H9 (cell line): ENCODE data around the gene EPM2A. TPM values are rescaled to one million over a fixed set of nuclear protein-coding genes. Genes with fewer than 3 reads are reported as not detected.

Source experiments
- DNase-seq: peaks from one replicate; pipeline ENCODE4 v3.0.0-alpha.2; 2017
- H2AFZ ChIP-seq: one replicate; pipeline ENCODE4 v1.6.1; 2013; ENCODE audit warnings: mild to moderate bottlenecking, low read length, control low read depth, moderate library complexity
- H2AK5ac ChIP-seq: 2 replicates; pipeline ENCODE4 v1.6.1; 2013; ENCODE audit warnings: low read length, control low read depth, mixed read lengths; ENCODE audit not compliant: insufficient read length
- H2BK120ac ChIP-seq: one replicate; pipeline ENCODE4 v1.6.1; 2013; ENCODE audit warnings: low read depth, mild to moderate bottlenecking, low read length, control low read depth, inconsistent platforms; ENCODE audit not compliant: poor library complexity, severe bottlenecking
- H2BK12ac ChIP-seq: 2 replicates; pipeline ENCODE4 v1.6.1; 2013; ENCODE audit warnings: low read length, control low read depth, mixed read lengths, low read depth; ENCODE audit not compliant: insufficient read length
- H2BK15ac ChIP-seq: 2 replicates; pipeline ENCODE4 v1.6.1; 2013; ENCODE audit warnings: low read depth, low read length, control low read depth
- H2BK20ac ChIP-seq: one replicate; pipeline ENCODE4 v1.6.1; 2013; ENCODE audit warnings: low read depth, mild to moderate bottlenecking, low read length, control low read depth, inconsistent platforms; ENCODE audit not compliant: poor library complexity, severe bottlenecking
- H2BK5ac ChIP-seq: 2 replicates; pipeline ENCODE4 v1.6.1; 2013; ENCODE audit warnings: low read length, control low read depth, mixed read lengths; ENCODE audit not compliant: insufficient read length
- H3K14ac ChIP-seq: 2 replicates; pipeline ENCODE4 v1.6.1; 2013; ENCODE audit warnings: low read length, control low read depth; ENCODE audit not compliant: insufficient read depth
- H3K18ac ChIP-seq: 2 replicates; pipeline ENCODE4 v1.6.1; 2013; ENCODE audit warnings: low read depth, mild to moderate bottlenecking, mixed read lengths, low read length, control low read depth; ENCODE audit not compliant: insufficient read length
- H3K23ac ChIP-seq: 2 replicates; pipeline ENCODE4 v1.6.1; 2013; ENCODE audit warnings: low read length, control low read depth, mixed read lengths, low read depth; ENCODE audit not compliant: insufficient read length
- H3K23me2 ChIP-seq: 2 replicates; pipeline ENCODE4 v1.6.1; 2013; ENCODE audit warnings: low read depth, mild to moderate bottlenecking, mixed read lengths, low read length, control low read depth; ENCODE audit not compliant: insufficient read length, poor library complexity, severe bottlenecking
- H3K27ac ChIP-seq: 2 replicates; pipeline ENCODE4 v1.5.1; 2013; ENCODE audit warnings: low read length, control low read depth, mixed read lengths, low read depth; ENCODE audit not compliant: insufficient read length
- H3K27me3 ChIP-seq: 2 replicates; pipeline ENCODE4 v1.6.1; 2013; ENCODE audit warnings: low read length, control low read depth, inconsistent platforms; ENCODE audit not compliant: insufficient read depth
- H3K4ac ChIP-seq: 2 replicates; pipeline ENCODE4 v1.6.1; 2013; ENCODE audit warnings: low read depth, mild to moderate bottlenecking, control low read depth, inconsistent platforms, low read length, moderate library complexity
- H3K4me1 ChIP-seq: 2 replicates; pipeline ENCODE4 v1.6.1; 2013; ENCODE audit warnings: low read length, control low read depth, inconsistent platforms; ENCODE audit not compliant: insufficient read depth
- H3K4me2 ChIP-seq: 2 replicates; pipeline ENCODE4 v1.6.1; 2013; ENCODE audit warnings: low read length, control low read depth, mixed read lengths; ENCODE audit not compliant: insufficient read length, insufficient read depth
- H3K56ac ChIP-seq: 2 replicates; pipeline ENCODE4 v1.6.1; 2013; ENCODE audit warnings: low read depth, mild to moderate bottlenecking, mixed read lengths, low read length, control low read depth; ENCODE audit not compliant: insufficient read length
- H3K79me1 ChIP-seq: 2 replicates; pipeline ENCODE4 v1.6.1; 2013; ENCODE audit warnings: low read depth, mild to moderate bottlenecking, moderate library complexity, low read length, control low read depth, inconsistent platforms; ENCODE audit not compliant: insufficient read depth, poor library complexity, severe bottlenecking
- H3K79me2 ChIP-seq: 2 replicates; pipeline ENCODE4 v1.6.1; 2013; ENCODE audit warnings: low read length, control low read depth, inconsistent platforms; ENCODE audit not compliant: insufficient read depth
- H3K9ac ChIP-seq: 2 replicates; pipeline ENCODE4 v1.6.1; 2013; ENCODE audit warnings: low read length, control low read depth, mixed read lengths; ENCODE audit not compliant: insufficient read length; ENCODE audit errors: extremely low read depth
- H3K9me3 ChIP-seq: one replicate; pipeline ENCODE4 v1.6.1; 2013; ENCODE audit warnings: low read depth, low read length, inconsistent platforms; ENCODE audit not compliant: control insufficient read depth
- H3T11ph ChIP-seq: one replicate; pipeline ENCODE4 v1.6.1; 2013; ENCODE audit warnings: mild to moderate bottlenecking, low read length, control low read depth, inconsistent platforms
- H4K20me1 ChIP-seq: one replicate; pipeline ENCODE4 v1.6.1; 2013; ENCODE audit not compliant: control insufficient read depth, insufficient read length, insufficient read depth
- H4K5ac ChIP-seq: 2 replicates; pipeline ENCODE4 v1.6.1; 2013; ENCODE audit warnings: low read depth, mild to moderate bottlenecking, mixed read lengths, low read length, control low read depth; ENCODE audit not compliant: insufficient read length
- H4K8ac ChIP-seq: replicated peaks from 2 replicates; pipeline ENCODE4 v1.6.1; 2013; ENCODE audit warnings: low read length, control low read depth, mixed read lengths, low read depth; ENCODE audit not compliant: insufficient read length
- H4K91ac ChIP-seq: 2 replicates; pipeline ENCODE4 v1.6.1; 2013; ENCODE audit warnings: low read depth, mild to moderate bottlenecking, moderate library complexity, mixed read lengths, low read length, control low read depth; ENCODE audit not compliant: insufficient read length
- H3K27ac Mint-ChIP-seq, 3 experiments: 2 replicates in 2 of 3; 3 replicates in 1 of 3; pipeline ENCODE4 v1.8.0; 2020 to 2021; ENCODE audit warnings: mixed read lengths in 3 of 3, mild to moderate bottlenecking in 1 of 3, moderate library complexity in 1 of 3
- H3K27me3 Mint-ChIP-seq: 2 replicates; pipeline ENCODE4 v1.8.0; 2021; ENCODE audit warnings: low read depth, mild to moderate bottlenecking, moderate library complexity, mixed read lengths
- H3K36me3 Mint-ChIP-seq, 3 experiments: 2 replicates in 2 of 3; 3 replicates in 1 of 3; pipeline ENCODE4 v1.8.0; 2020 to 2021; ENCODE audit warnings: low read depth in 3 of 3, mixed read lengths in 3 of 3; ENCODE audit not compliant: insufficient read depth in 1 of 3
- H3K4me1 Mint-ChIP-seq, 2 experiments: 2 replicates each; pipeline ENCODE4 v1.8.0; 2020; ENCODE audit warnings: mixed read lengths in 2 of 2
- H3K4me3 Mint-ChIP-seq, 2 experiments: 2 replicates in 1 of 2; 3 replicates in 1 of 2; pipeline ENCODE4 v1.8.0; 2020 to 2021; ENCODE audit warnings: mild to moderate bottlenecking in 2 of 2, mixed read lengths in 2 of 2, moderate library complexity in 1 of 2
- H3K9me3 Mint-ChIP-seq, 2 experiments: 2 replicates in 1 of 2; 3 replicates in 1 of 2; pipeline ENCODE4 v1.8.0; 2020; ENCODE audit warnings: mild to moderate bottlenecking in 2 of 2, mixed read lengths in 2 of 2, moderate library complexity in 1 of 2
- WGBS: extraction: QIAGEN DNeasy Blood & Tissue Kit; methylation state at CpG from one replicate; pipeline ENCODE4 v1.1.7; 2013; ENCODE audit warnings: missing lambda C conversion rate, low lambda C conversion rate, mixed read lengths; ENCODE audit not compliant: insufficient read length; ENCODE audit errors: extremely low coverage; 5-methylcytosine and 5-hydroxymethylcytosine counted together
- total RNA-seq: library from RNA; stranded (reverse); gene quantifications from 2 replicates; pipeline ENCODE4 v1.2.1, GENCODE V29; 2021
- TF ChIP-seq, protein P1 (sequence below): fragments of 200-600 bp; sonication (generic); conservative IDR thresholded peaks from 3 replicates; pipeline ENCODE4 v1.8.0; 2021; ENCODE audit warnings: antibody characterized with exemption, mild to moderate bottlenecking

EPM2A gene
- total RNA-seq, 1 experiment from 2014 or later = 8.2 TPM

DNA sequence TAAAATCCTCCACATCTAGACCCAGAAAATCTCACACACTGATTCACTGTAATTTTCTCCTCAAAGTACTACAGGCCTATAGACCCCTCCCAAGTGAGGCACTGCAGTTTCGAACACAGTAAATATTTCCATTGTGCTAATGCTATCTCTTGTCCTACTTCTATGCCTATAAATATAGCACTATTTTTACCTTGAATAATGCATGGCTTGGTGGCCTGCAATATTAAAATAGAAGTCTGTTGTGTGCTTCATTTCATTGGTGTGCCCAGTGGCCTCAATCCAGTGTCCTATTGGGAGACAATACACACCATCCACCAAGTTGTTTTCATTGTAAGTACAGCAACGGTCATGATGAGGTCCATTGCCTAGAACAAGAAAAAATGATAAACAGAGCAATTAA, 49.4 kb downstream of the EPM2A start:
- Histone ChIP-seq H3K79me2 (no peaks in the 10 kb centered on the region), H3K9me3 (peaks cover 5% of the 10 kb centered on the region), H4K8ac (no peak overlapping the region), H3K23ac (no peak overlapping the region), H4K20me1 (no peaks in the 10 kb centered on the region), H3K27me3 (no peaks in the 10 kb centered on the region), H4K91ac (no peak overlapping the region), H3K4me2 (no peak overlapping the region), H3K56ac (no peak overlapping the region), H3K4ac (no peak overlapping the region), H3K23me2 (no peaks in the 10 kb centered on the region), H3K79me1 (no peaks in the 10 kb centered on the region), H3T11ph (no peak overlapping the region), H2AFZ (no peak overlapping the region), H2BK12ac (no peak overlapping the region), H3K27ac (no peak overlapping the region), H2BK15ac (no peak overlapping the region), H3K9ac (no peak overlapping the region), H2AK5ac (no peak overlapping the region), H2BK120ac (no peak overlapping the region), H2BK20ac (no peak overlapping the region), H3K14ac (no peak overlapping the region), H3K18ac (no peak overlapping the region), H3K4me1 (no peaks in the 10 kb centered on the region), H4K5ac (no peak overlapping the region), H2BK5ac (no peak overlapping the region)
- no peak overlapping the region for H3K4me3 Mint-ChIP-seq
- peaks cover 10 to 20% (median 11%) of the 10 kb centered on the region in 3 experiments for H3K36me3 Mint-ChIP-seq
- DNase-seq = no peak
- no peaks in the 10 kb centered on the region; the same call in 1 of the 2 replicates for H3K27me3 Mint-ChIP-seq
- H3K4me1 Mint-ChIP-seq = peaks cover 8 to 12% of the 10 kb centered on the region in 2 experiments
- peaks cover 10% of the 10 kb centered on the region in 2 experiments for H3K9me3 Mint-ChIP-seq
- TF ChIP-seq, protein P1, sequence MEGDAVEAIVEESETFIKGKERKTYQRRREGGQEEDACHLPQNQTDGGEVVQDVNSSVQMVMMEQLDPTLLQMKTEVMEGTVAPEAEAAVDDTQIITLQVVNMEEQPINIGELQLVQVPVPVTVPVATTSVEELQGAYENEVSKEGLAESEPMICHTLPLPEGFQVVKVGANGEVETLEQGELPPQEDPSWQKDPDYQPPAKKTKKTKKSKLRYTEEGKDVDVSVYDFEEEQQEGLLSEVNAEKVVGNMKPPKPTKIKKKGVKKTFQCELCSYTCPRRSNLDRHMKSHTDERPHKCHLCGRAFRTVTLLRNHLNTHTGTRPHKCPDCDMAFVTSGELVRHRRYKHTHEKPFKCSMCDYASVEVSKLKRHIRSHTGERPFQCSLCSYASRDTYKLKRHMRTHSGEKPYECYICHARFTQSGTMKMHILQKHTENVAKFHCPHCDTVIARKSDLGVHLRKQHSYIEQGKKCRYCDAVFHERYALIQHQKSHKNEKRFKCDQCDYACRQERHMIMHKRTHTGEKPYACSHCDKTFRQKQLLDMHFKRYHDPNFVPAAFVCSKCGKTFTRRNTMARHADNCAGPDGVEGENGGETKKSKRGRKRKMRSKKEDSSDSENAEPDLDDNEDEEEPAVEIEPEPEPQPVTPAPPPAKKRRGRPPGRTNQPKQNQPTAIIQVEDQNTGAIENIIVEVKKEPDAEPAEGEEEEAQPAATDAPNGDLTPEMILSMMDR = no peak
- H3K27ac Mint-ChIP-seq = no peak overlapping the region
- no CpG with 5 or more reads among the region's 2 CpGs for WGBS
